ENCODE data around the gene PTPRK.

The PTPRK gene

GRCh38 chr6:128515550-128516513, 4.6 kb downstream of the PTPRK start:
- DNase-seq (ENCODE audit: low spot score): no peak

GRCh38 chr6:128513878-128514277, 6.5 kb downstream of the PTPRK start:
- DNase-seq (ENCODE audit: low spot score): no peak

GRCh38 chr6:128512296-128512695, 8.1 kb downstream of the PTPRK start:
- DNase-seq (ENCODE audit: low spot score): no peak

GRCh38 chr6:128511506-128511905, 8.9 kb downstream of the PTPRK start:
- DNase-seq (ENCODE audit: low spot score): no peak

GRCh38 chr6:128509709-128510108, 10.7 kb downstream of the PTPRK start:
- DNase-seq (ENCODE audit: low spot score): no peak

GRCh38 chr6:128508588-128509296, 11.7 kb downstream of the PTPRK start:
- no peak for DNase-seq (ENCODE audit: low spot score)

- DNase-seq (ENCODE audit: low spot score): no peak
These were observed 12.8 kb downstream of the PTPRK start for GRCh38 chr6:128507337-128508310.

- no peak for DNase-seq (ENCODE audit: low spot score)
These were observed 14.8 kb downstream of the PTPRK start for GRCh38 chr6:128505603-128506002.

GRCh38 chr6:128504003-128504654, 16.3 kb downstream of the PTPRK start:
- no peak for DNase-seq (ENCODE audit: low spot score)

- DNase-seq (ENCODE audit: low spot score): no peak
These were observed 19.4 kb downstream of the PTPRK start for GRCh38 chr6:128500749-128501600.

GRCh38 chr6:128500014-128500413, 20.4 kb downstream of the PTPRK start:
- no peak for DNase-seq (ENCODE audit: low spot score)

- DNase-seq (ENCODE audit: low spot score): no peak
These were observed 21.2 kb downstream of the PTPRK start for GRCh38 chr6:128499079-128499731.

GRCh38 chr6:128498234-128498633, 22.2 kb downstream of the PTPRK start:
- no peak for DNase-seq (ENCODE audit: low spot score)

- DNase-seq (ENCODE audit: low spot score): no peak
These were observed 24.7 kb downstream of the PTPRK start for GRCh38 chr6:128495536-128496333.

GRCh38 chr6:128494440-128494839, 26.0 kb downstream of the PTPRK start:
- DNase-seq (ENCODE audit: low spot score): peak; percentile 25

- DNase-seq (ENCODE audit: low spot score): no peak
These were observed 26.5 kb downstream of the PTPRK start for GRCh38 chr6:128493877-128494276.

GRCh38 chr6:128492386-128492785, 28.0 kb downstream of the PTPRK start:
- no peak for DNase-seq (ENCODE audit: low spot score)

- no peak for DNase-seq (ENCODE audit: low spot score)
These were observed 28.7 kb downstream of the PTPRK start for GRCh38 chr6:128491610-128492206.

Measured in iPS-NIHi11 (cell line).